ENCODE measurements around the gene PFDN4. TPM values are rescaled to one million over a fixed set of nuclear protein-coding genes. Genes with fewer than 3 reads are reported as not detected.

Gene PFDN4
- total RNA-seq, 6 experiments from 2014 or later: 31.6 to 37.1 (median 35.1) TPM

DNA sequence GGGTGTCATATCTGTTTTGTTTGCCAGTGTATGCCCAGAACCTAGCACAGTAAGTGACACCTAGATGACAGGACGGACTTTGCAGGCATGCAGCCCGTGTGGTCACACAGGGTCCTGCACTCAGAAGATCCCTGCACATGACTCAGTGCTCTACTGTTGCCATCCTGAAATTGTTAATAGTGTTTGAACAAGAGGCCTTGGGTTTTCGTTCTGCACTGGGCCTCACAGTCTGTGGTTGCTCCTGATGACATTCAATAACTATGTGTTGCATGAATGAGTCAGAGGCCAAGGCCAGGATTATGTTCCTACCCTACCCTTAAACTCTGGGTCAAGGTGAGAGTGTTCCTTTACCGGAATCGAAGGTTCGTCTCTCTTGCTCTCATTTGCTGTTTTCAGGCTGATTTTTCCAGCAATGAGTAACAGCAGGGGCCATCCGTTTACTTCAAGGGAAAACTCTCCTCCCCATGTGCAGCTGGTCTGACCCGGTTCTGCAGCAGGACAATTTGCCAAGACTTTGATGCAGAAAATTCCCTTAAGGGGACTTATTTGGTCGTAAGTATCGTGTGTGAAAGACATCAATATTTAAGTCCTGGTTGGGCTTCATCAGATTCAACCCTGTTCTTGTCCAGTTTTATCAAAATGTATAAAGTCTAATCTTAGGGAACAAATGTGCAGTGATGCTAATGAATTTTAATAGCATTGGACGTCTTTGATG is 13.0 kb upstream of the PFDN4 start:
- TF ChIP-seq, protein P1, sequence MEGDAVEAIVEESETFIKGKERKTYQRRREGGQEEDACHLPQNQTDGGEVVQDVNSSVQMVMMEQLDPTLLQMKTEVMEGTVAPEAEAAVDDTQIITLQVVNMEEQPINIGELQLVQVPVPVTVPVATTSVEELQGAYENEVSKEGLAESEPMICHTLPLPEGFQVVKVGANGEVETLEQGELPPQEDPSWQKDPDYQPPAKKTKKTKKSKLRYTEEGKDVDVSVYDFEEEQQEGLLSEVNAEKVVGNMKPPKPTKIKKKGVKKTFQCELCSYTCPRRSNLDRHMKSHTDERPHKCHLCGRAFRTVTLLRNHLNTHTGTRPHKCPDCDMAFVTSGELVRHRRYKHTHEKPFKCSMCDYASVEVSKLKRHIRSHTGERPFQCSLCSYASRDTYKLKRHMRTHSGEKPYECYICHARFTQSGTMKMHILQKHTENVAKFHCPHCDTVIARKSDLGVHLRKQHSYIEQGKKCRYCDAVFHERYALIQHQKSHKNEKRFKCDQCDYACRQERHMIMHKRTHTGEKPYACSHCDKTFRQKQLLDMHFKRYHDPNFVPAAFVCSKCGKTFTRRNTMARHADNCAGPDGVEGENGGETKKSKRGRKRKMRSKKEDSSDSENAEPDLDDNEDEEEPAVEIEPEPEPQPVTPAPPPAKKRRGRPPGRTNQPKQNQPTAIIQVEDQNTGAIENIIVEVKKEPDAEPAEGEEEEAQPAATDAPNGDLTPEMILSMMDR (IDR thresholded peaks at IDR 0.05): peak; percentile 69
- Mint-ChIP-seq H3K27ac (no peak overlapping the region; the same call in 1 of the 2 replicates), H3K4me1 (ENCODE audit: low read depth) (peaks cover 22% of the 10 kb centered on the region), H3K4me3 (no peak overlapping the region), H3K27me3 (ENCODE audit: insufficient read depth) (no peaks in the 10 kb centered on the region; the same call in 1 of the 2 replicates), H3K9me3 (no peaks in the 10 kb centered on the region), H3K36me3 (ENCODE audit: low read depth) (no peaks in the 10 kb centered on the region)
- DNase-seq: peak; percentile 59

DNA sequence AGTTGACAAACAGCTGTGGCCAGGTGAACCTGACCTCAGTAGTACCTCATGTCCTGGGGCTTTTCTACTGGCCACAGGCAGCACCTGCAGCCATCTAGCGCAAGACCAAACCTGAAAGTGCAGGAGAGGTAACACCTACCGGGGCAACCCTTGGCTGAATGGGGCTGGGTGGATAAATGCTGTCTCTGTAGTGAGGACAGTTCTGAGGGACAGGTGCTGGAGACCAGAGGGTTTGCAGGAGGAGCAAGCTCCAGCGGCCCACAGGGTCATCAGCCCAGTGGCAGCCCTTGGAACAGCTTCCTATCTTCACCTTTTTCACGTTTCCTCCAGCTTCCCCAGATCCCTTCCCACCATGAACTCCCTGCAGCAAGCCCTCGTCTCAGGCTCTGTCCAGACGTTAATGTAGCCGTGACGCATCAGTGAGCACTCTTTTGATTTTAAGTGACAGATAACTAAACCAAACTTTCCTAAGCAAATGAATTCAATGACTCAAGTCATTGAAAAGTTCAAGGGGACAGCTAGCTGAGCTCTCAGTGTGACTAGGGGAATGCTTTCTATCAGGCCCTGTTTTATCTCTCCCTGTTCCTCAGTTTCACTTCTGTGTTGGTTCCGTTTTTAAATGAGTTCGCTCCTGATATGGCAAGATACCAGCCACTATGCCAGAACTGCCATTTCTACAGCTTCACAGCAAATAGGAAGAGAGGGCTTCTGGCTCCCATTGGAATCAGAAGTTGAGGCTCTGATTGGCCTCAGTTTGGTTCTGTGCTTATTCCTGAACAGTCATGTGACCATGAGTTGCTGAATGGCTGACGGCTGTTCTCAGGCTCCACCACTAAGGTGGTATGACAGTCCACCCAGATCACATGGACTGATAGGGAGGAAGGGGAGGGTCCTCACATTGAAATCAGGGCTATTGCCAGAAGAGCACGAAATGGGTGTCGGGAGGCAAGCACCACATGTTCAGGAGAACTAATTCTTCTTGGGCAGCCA is 12.1 kb upstream of the PFDN4 start:
- H3K9me3 Mint-ChIP-seq: no peaks in the 10 kb centered on the region
- no peak overlapping the region for H3K27ac Mint-ChIP-seq
- H3K4me1 Mint-ChIP-seq (ENCODE audit: low read depth): peaks cover 18% of the 10 kb centered on the region
- no peaks in the 10 kb centered on the region for H3K36me3 Mint-ChIP-seq (ENCODE audit: low read depth)
- H3K4me3 Mint-ChIP-seq: no peak overlapping the region
- no peaks in the 10 kb centered on the region; the same call in 1 of the 2 replicates for H3K27me3 Mint-ChIP-seq (ENCODE audit: insufficient read depth)
- TF ChIP-seq, protein P1 (IDR thresholded peaks at IDR 0.05): no peak
- no peak for DNase-seq

DNA sequence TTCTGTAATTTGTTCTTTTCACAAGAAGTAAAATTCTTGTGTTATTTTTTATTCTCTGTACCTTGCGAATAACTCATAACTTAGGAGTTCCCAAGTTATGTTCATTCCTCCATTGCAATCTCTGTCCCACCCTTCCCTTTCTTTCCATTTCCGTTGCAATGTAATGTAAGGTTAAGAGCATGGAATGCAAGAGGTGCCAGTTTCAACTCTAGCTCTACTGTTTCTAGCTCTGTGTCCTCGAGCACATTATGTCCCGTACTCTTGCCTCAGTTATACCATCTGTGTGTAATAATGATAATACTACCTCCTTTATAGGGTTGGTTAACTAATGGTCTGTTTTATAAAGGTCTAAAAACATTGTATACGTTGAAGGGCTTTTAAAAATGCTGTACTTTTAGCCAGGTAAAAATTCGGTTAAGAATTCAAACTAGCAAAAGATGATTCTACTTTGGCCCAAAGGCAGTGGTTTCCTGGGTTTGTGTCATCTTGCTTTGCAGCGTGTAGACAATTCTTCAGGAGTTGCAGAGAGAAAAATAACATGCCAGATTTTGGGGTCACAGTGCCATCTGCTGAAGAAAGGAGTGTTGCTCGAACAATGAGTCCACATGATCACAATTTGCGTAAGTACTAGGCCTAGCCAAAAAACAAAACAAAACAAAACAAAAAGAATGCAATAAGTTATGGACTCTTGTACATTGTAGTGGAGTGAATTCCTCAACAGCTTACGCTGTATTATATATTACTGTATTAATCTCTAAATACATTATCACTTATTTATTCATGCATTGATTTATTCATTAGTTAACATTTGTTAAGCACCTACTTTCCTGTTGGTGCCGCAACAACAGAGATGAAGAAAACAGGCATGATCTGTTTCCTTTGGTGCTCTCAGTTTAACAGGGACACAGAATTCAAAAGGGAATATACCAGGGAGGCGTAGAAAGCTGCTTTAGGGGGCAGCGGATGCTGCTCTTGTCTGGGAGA is 10.0 kb upstream of the PFDN4 start:
- TF ChIP-seq, protein P1 (IDR thresholded peaks at IDR 0.05): peak; percentile 78
- peaks cover 18% of the 10 kb centered on the region for H3K4me1 Mint-ChIP-seq (ENCODE audit: low read depth)
- H3K9me3 Mint-ChIP-seq: no peaks in the 10 kb centered on the region
- H3K27me3 Mint-ChIP-seq (ENCODE audit: insufficient read depth): peaks cover 2% of the 10 kb centered on the region
- H3K36me3 Mint-ChIP-seq (ENCODE audit: low read depth): no peaks in the 10 kb centered on the region
- H3K4me3 Mint-ChIP-seq: no peak overlapping the region
- no peak overlapping the region for H3K27ac Mint-ChIP-seq
- DNase-seq: peak; percentile 74

DNA sequence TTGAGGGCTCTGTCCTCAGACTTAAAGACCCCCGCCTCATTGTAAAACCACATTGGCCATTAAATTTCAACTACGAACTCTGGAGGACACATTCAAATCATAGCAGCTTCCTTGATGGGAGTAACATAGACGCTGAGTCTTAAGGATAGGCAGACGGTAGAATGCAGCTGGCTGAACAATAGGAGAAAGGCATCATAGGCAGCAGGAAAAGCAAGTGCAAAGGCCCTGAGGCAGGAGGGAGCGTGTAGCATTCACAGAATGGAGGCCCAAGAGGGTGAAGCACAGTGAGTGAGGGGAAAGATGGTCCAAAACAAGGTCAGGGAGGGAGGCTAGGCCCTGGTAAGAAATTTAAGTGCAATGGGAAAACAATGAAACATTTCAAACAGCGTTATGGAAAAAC is 8.6 kb upstream of the PFDN4 start:
- no peak for DNase-seq
- H3K4me3 Mint-ChIP-seq: no peak overlapping the region
- H3K36me3 Mint-ChIP-seq (ENCODE audit: low read depth): no peaks in the 10 kb centered on the region
- TF ChIP-seq, protein P1 (IDR thresholded peaks at IDR 0.05): no peak
- peaks cover 18% of the 10 kb centered on the region for H3K4me1 Mint-ChIP-seq (ENCODE audit: low read depth)
- no peak overlapping the region for H3K27ac Mint-ChIP-seq
- H3K9me3 Mint-ChIP-seq: no peaks in the 10 kb centered on the region
- H3K27me3 Mint-ChIP-seq (ENCODE audit: insufficient read depth): peaks cover 2% of the 10 kb centered on the region

DNA sequence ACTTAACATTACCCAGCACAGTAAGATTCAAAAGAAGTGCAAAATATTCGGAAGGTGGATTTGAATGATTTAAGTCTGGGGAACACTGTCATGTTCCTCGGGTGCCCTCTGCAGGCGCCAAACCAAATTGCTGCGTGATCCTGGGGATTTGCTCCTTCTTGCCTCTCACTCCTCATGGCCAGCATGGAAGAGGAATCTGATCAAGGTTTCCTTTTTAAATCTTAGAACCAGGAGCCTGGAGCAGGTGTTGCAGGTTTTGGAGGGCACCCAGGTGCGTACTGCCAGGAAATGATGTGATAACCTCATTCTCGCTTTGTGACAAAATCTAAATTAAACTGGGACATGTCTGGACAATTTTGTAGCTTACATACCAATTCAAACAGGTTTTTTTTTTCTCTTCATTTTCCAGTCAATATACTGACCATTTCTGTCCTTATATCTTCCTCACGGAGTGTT is 8.1 kb upstream of the PFDN4 start:
- no peak overlapping the region for H3K4me3 Mint-ChIP-seq
- peak; percentile 60 for DNase-seq
- no peak overlapping the region for H3K27ac Mint-ChIP-seq
- no peaks in the 10 kb centered on the region for H3K36me3 Mint-ChIP-seq (ENCODE audit: low read depth)
- H3K9me3 Mint-ChIP-seq: no peaks in the 10 kb centered on the region
- TF ChIP-seq, protein P1 (IDR thresholded peaks at IDR 0.05): peak; percentile 95
- peaks cover 4% of the 10 kb centered on the region for H3K27me3 Mint-ChIP-seq (ENCODE audit: insufficient read depth)
- peaks cover 13% of the 10 kb centered on the region for H3K4me1 Mint-ChIP-seq (ENCODE audit: low read depth)
